HEK293 (cell line): ENCODE measurements around the gene NOVA2.

Experiments
- CTCF ChIA-PET: fragments of 350-600 bp; formaldehyde crosslinking; extraction: SDS; loops from one replicate; lab custom pipeline; 2021; ENCODE audit warnings: antibody characterized with exemption; lab: Yijun Ruan, JAX
- POLR2A ChIA-PET: fragments of 300-600 bp; formaldehyde crosslinking; extraction: SDS; loops from one replicate; lab custom pipeline; 2020; ENCODE audit warnings: antibody characterized with exemption, inconsistent platforms; lab: Yijun Ruan, JAX
- H3K27ac ChIP-seq: fragments of 200-500 bp; sonication (Bioruptor generic); 2 replicates; pipeline ENCODE4 v1.5.1; 2014; ENCODE audit warnings: low read depth, low read length, control low read depth, inconsistent platforms; ENCODE audit errors: extremely low read depth
- H3K36me3 ChIP-seq, 2 experiments: fragments of 200-500 bp in 1 of 2; sonication (Bioruptor generic) in 1 of 2; 1 replicate in 1 of 2; 2 replicates in 1 of 2; pipeline ENCODE4 v1.5.1; 2014 to 2017; ENCODE audit warnings: inconsistent platforms in 2 of 2, low read length in 2 of 2; ENCODE audit not compliant: control insufficient read depth in 2 of 2, insufficient read depth in 1 of 2
- H3K4me1 ChIP-seq: fragments of 200-500 bp; sonication (Bioruptor generic); 2 replicates; pipeline ENCODE4 v1.5.1; 2014; ENCODE audit warnings: mild to moderate bottlenecking, low read length, inconsistent platforms; ENCODE audit not compliant: control insufficient read depth, insufficient read depth
- H3K4me3 ChIP-seq: 2 replicates; pipeline ENCODE4 v1.5.1; 2011; ENCODE audit warnings: low read depth, mild to moderate bottlenecking, control low read depth, low read length, moderate library complexity
- H3K9me3 ChIP-seq: fragments of 200-500 bp; sonication (Bioruptor generic); 2 replicates; pipeline ENCODE4 v1.5.1; 2014; ENCODE audit warnings: low read depth, low read length, inconsistent platforms; ENCODE audit not compliant: control insufficient read depth, insufficient read depth
- BCL6B ChIP-seq: fragments of 450-650 bp; formaldehyde crosslinking; IDR thresholded peaks from 2 replicates; pipeline ENCODE4 v1.5.1; 2017; ENCODE audit warnings: missing biosample characterization, missing genetic modification characterization
- GLIS2 ChIP-seq: fragments of 450-650 bp; formaldehyde crosslinking; IDR thresholded peaks from 2 replicates; pipeline ENCODE4 v1.5.1; 2016; ENCODE audit warnings: missing biosample characterization, missing genetic modification characterization
- KLF16 ChIP-seq: fragments of 450-650 bp; formaldehyde crosslinking; IDR thresholded peaks from 2 replicates; pipeline ENCODE4 v1.5.1; 2017; ENCODE audit warnings: missing biosample characterization, missing genetic modification characterization
- KLF9 ChIP-seq: fragments of 450-650 bp; formaldehyde crosslinking; IDR thresholded peaks from 2 replicates; pipeline ENCODE4 v1.5.1; 2016; ENCODE audit warnings: missing biosample characterization, missing genetic modification characterization, low read depth
- SCRT1 ChIP-seq: fragments of 450-650 bp; formaldehyde crosslinking; IDR thresholded peaks from 2 replicates; pipeline ENCODE4 v1.5.1; 2016; ENCODE audit warnings: missing biosample characterization, missing genetic modification characterization, borderline replicate concordance
- TSHZ1 ChIP-seq: fragments of 450-650 bp; formaldehyde crosslinking; IDR thresholded peaks from 2 replicates; pipeline ENCODE4 v1.5.1; 2016; ENCODE audit warnings: missing biosample characterization, missing genetic modification characterization, borderline replicate concordance
- ZFP69B ChIP-seq: fragments of 450-650 bp; formaldehyde crosslinking; IDR thresholded peaks from 2 replicates; pipeline ENCODE4 v1.5.1; 2016; ENCODE audit warnings: missing biosample characterization, missing genetic modification characterization
- ZNF112 ChIP-seq: fragments of 450-650 bp; formaldehyde crosslinking; IDR thresholded peaks from 2 replicates; pipeline ENCODE4 v1.5.0; 2017; ENCODE audit warnings: missing biosample characterization, missing genetic modification characterization
- ZNF114 ChIP-seq: fragments of 450-650 bp; formaldehyde crosslinking; IDR thresholded peaks from 2 replicates; pipeline ENCODE4 v1.5.0; 2017; ENCODE audit warnings: missing biosample characterization, missing genetic modification characterization
- ZNF133 ChIP-seq: fragments of 450-650 bp; formaldehyde crosslinking; IDR thresholded peaks from 2 replicates; pipeline ENCODE4 v1.5.1; 2016; ENCODE audit warnings: missing biosample characterization, missing genetic modification characterization
- ZNF16 ChIP-seq: fragments of 450-650 bp; formaldehyde crosslinking; IDR thresholded peaks from 2 replicates; pipeline ENCODE4 v1.5.1; 2016; ENCODE audit warnings: low read depth, missing biosample characterization, missing genetic modification characterization
- ZNF214 ChIP-seq: fragments of 450-650 bp; formaldehyde crosslinking; IDR thresholded peaks from 2 replicates; pipeline ENCODE4 v1.5.1; 2017; ENCODE audit warnings: missing biosample characterization, mild to moderate bottlenecking, missing genetic modification characterization, borderline replicate concordance
- ZNF221 ChIP-seq: fragments of 450-650 bp; formaldehyde crosslinking; IDR thresholded peaks from 2 replicates; pipeline ENCODE4 v1.5.1; 2017; ENCODE audit warnings: missing biosample characterization, missing genetic modification characterization, borderline replicate concordance
- ZNF335 ChIP-seq: fragments of 450-650 bp; formaldehyde crosslinking; conservative IDR thresholded peaks from 2 replicates; pipeline ENCODE4 v1.5.1; 2016; ENCODE audit warnings: missing biosample characterization, missing genetic modification characterization
- ZNF391 ChIP-seq: fragments of 450-650 bp; formaldehyde crosslinking; IDR thresholded peaks from 2 replicates; pipeline ENCODE4 v1.5.1; 2016; ENCODE audit warnings: low read depth, missing biosample characterization, missing genetic modification characterization, borderline replicate concordance
- ZNF510 ChIP-seq: fragments of 450-650 bp; formaldehyde crosslinking; IDR thresholded peaks from 2 replicates; pipeline ENCODE4 v1.5.1; 2018; ENCODE audit warnings: mild to moderate bottlenecking, missing genetic modification characterization, missing biosample characterization; ENCODE audit not compliant: insufficient replicate concordance
- ZNF580 ChIP-seq: fragments of 450-650 bp; formaldehyde crosslinking; IDR thresholded peaks from 2 replicates; pipeline ENCODE4 v1.5.1; 2016; ENCODE audit warnings: missing biosample characterization, missing genetic modification characterization
- ZNF596 ChIP-seq: fragments of 450-650 bp; IDR thresholded peaks from 2 replicates; pipeline ENCODE4 v1.5.0; 2018; ENCODE audit warnings: missing biosample characterization, mild to moderate bottlenecking, missing genetic modification characterization, moderate library complexity
- ZNF610 ChIP-seq: fragments of 450-650 bp; formaldehyde crosslinking; IDR thresholded peaks from 2 replicates; pipeline ENCODE4 v1.5.1; 2016; ENCODE audit warnings: missing biosample characterization, missing genetic modification characterization, borderline replicate concordance
- ZNF623 ChIP-seq: fragments of 450-650 bp; formaldehyde crosslinking; IDR thresholded peaks from 2 replicates; pipeline ENCODE4 v1.5.1; 2016; ENCODE audit warnings: missing biosample characterization, missing genetic modification characterization
- ZNF664 ChIP-seq: fragments of 450-650 bp; formaldehyde crosslinking; IDR thresholded peaks from 2 replicates; pipeline ENCODE4 v1.5.1; 2016; ENCODE audit warnings: missing biosample characterization, missing genetic modification characterization
- ZNF768 ChIP-seq: fragments of 450-650 bp; formaldehyde crosslinking; IDR thresholded peaks from 2 replicates; pipeline ENCODE4 v1.5.1; 2018; ENCODE audit warnings: missing biosample characterization, mild to moderate bottlenecking, missing genetic modification characterization
- ZSCAN5A ChIP-seq: fragments of 450-650 bp; formaldehyde crosslinking; IDR thresholded peaks from 2 replicates; pipeline ENCODE4 v1.5.1; 2016; ENCODE audit warnings: missing biosample characterization, missing genetic modification characterization

NOVA2 gene

GRCh38 chr19:45998834-45999233 is 25.2 kb upstream of the NOVA2 start:
- no peak overlapping the region for H3K27ac ChIP-seq
- H3K36me3 ChIP-seq, result peaks cover 4 to 9% of the 10 kb centered on the region in 2 experiments; a peak in 2 of 3 replicates
- CTCF ChIA-PET, result interaction anchor here (0.6 to 0.8 kb wide), 5 partner anchors 11 to 843 kb away, joined by 3 to 5 read pairs (median 4); no protein-coding TSS in a partner anchor
- no peak for TF ChIP-seq ZNF391 (tag by site-specific recombination)
- 0 out of 2 replicates have a peak, but pooled peaks have one; percentile 23 for TF ChIP-seq ZNF768 (tag by site-specific recombination)
- no peak for TF ChIP-seq SCRT1 (tag by site-specific recombination)
- no peak for TF ChIP-seq ZNF16 (tag by site-specific recombination)
- peak; percentile 71 for TF ChIP-seq ZNF580 (tag by site-specific recombination)
- TF ChIP-seq ZNF133 (tag by site-specific recombination), result no peak
- no peak for TF ChIP-seq ZNF664 (tag by site-specific recombination)
- TF ChIP-seq ZSCAN5A (tag by site-specific recombination), result no peak
- no peak for TF ChIP-seq KLF9 (tag by site-specific recombination)
- no peak for TF ChIP-seq ZNF114 (tag by site-specific recombination)
- no peak for TF ChIP-seq ZNF112
- TF ChIP-seq ZNF510 (tag by site-specific recombination), result no peak
- TF ChIP-seq BCL6B (tag by site-specific recombination), result no peak
- TF ChIP-seq ZNF335 (tag by site-specific recombination), result no peak
- no peaks in the 10 kb centered on the region for H3K9me3 ChIP-seq
- H3K4me1 ChIP-seq, result peaks cover 16% of the 10 kb centered on the region
- H3K4me3 ChIP-seq, result no peak overlapping the region
- POLR2A ChIA-PET, result interaction anchor here (0.7 kb wide), 1 partner anchor 16 kb away, joined by 3 read pairs; no protein-coding TSS in a partner anchor

GRCh38 chr19:45996933-45997332 is 23.3 kb upstream of the NOVA2 start:
- Histone ChIP-seq H3K4me1 (peaks cover 16% of the 10 kb centered on the region), H3K4me3 (no peak overlapping the region), H3K27ac (no peak overlapping the region), H3K9me3 (no peaks in the 10 kb centered on the region), H3K36me3 (peaks cover 4 to 6% of the 10 kb centered on the region in 2 experiments; a peak in 2 of 3 replicates)
- peak; percentile 86 for TF ChIP-seq ZNF623 (tag by site-specific recombination)
- no peak for TF ChIP-seq ZNF214 (tag by site-specific recombination)
- TF ChIP-seq GLIS2 (tag by site-specific recombination), result no peak
- CTCF ChIA-PET, result interaction anchor here (1.1 to 3.4 kb wide), 4 partner anchors 8 to 80 kb away, joined by 3 to 26 read pairs (median 10); no protein-coding TSS in a partner anchor
- POLR2A ChIA-PET, result no interaction called here

- peak overlapping the region; percentile 62 for H3K4me3 ChIP-seq
- no peak overlapping the region; the same call in 1 of the 2 replicates for H3K27ac ChIP-seq
- H3K36me3 ChIP-seq, result peaks cover 4 to 6% of the 10 kb centered on the region in 2 experiments; a peak in 2 of 3 replicates
- no peaks in the 10 kb centered on the region for H3K9me3 ChIP-seq
- ChIA-PET CTCF (interaction anchor here (0.6 to 3.4 kb wide), 9 partner anchors 9 to 529 kb away, joined by 3 to 26 read pairs (median 5); no protein-coding TSS in a partner anchor), POLR2A (interaction anchor here (0.6 to 2.2 kb wide), 27 partner anchors 9 to 924 kb away, joined by 3 to 30 read pairs (median 5); partner anchors contain the start of genes CCDC8, IRF2BP1, MYPOP and QPCTL)
- peaks cover 16% of the 10 kb centered on the region for H3K4me1 ChIP-seq
- TF ChIP-seq TSHZ1 (tag by site-specific recombination) (no peak), KLF16 (tag by site-specific recombination) (0 out of 2 replicates have a peak, but pooled peaks have one; percentile 2), ZNF596 (tag by site-specific recombination) (no peak), ZNF610 (tag by site-specific recombination) (no peak), ZFP69B (tag by site-specific recombination) (no peak), ZNF221 (tag by site-specific recombination) (no peak)
Observed at GRCh38 chr19:45995715-45996385, 22.2 kb upstream of the NOVA2 start.
